ENCODE data around the gene JAKMIP1. TPM values are rescaled to one million over a fixed set of nuclear protein-coding genes. Genes with fewer than 3 reads are reported as not detected.

The JAKMIP1 gene
- total RNA-seq, 1 donor from 2014 or later, result 0.64 TPM

- peaks cover 45% of the 10 kb centered on the region for H3K27me3 ChIP-seq
- H3K4me1 ChIP-seq, result no peaks in the 10 kb centered on the region
- no peaks in the 10 kb centered on the region for H3K9me3 ChIP-seq
- no peaks in the 10 kb centered on the region for H3K36me3 ChIP-seq
- no peak overlapping the region for H3K27ac ChIP-seq
- ATAC-seq (no peak), DNase-seq (no peak)
- intact Hi-C loops (cut with DNase I), result no loop called here
- no peak overlapping the region for H3K4me3 ChIP-seq
- no peak for TF ChIP-seq CTCF (IDR thresholded peaks at IDR 0.05)
Observed at GRCh38 chr4:6193399-6193798, 7.0 kb downstream of the JAKMIP1 start.

- no peak for ATAC-seq
Observed at GRCh38 chr4:6192245-6192644, 8.1 kb downstream of the JAKMIP1 start.

GRCh38 chr4:6191448-6192130 lies 8.8 kb downstream of the JAKMIP1 start:
- DNase-seq, result no peak
- peaks cover 27% of the 10 kb centered on the region for H3K27me3 ChIP-seq
- intact Hi-C loops (cut with DNase I), result no loop called here

More at GRCh38 chr4:6192245-6192644, 8.1 kb downstream of the JAKMIP1 start:
- Histone ChIP-seq H3K4me3 (no peak overlapping the region), H3K27me3 (peaks cover 34% of the 10 kb centered on the region), H3K36me3 (no peaks in the 10 kb centered on the region), H3K9me3 (no peaks in the 10 kb centered on the region), H3K27ac (no peak overlapping the region), H3K4me1 (no peaks in the 10 kb centered on the region)
- intact Hi-C loops (cut with DNase I), result no loop called here
- no peak for DNase-seq
- TF ChIP-seq CTCF (IDR thresholded peaks at IDR 0.05), result no peak

GRCh38 chr4:6190486-6190885 lies 9.9 kb downstream of the JAKMIP1 start:
- intact Hi-C loops (cut with DNase I), result no loop called here

More at GRCh38 chr4:6191448-6192130, 8.8 kb downstream of the JAKMIP1 start:
- H3K27ac ChIP-seq, result no peak overlapping the region
- no peaks in the 10 kb centered on the region for H3K4me1 ChIP-seq
- no peaks in the 10 kb centered on the region for H3K36me3 ChIP-seq
- TF ChIP-seq CTCF (IDR thresholded peaks at IDR 0.05), result no peak
- H3K9me3 ChIP-seq, result no peaks in the 10 kb centered on the region
- H3K4me3 ChIP-seq, result no peak overlapping the region
- no peak for ATAC-seq

GRCh38 chr4:6189511-6189910 lies 10.8 kb downstream of the JAKMIP1 start:
- Histone ChIP-seq H3K27ac (no peak overlapping the region), H3K27me3 (peaks cover 8% of the 10 kb centered on the region), H3K4me3 (no peak overlapping the region), H3K4me1 (no peaks in the 10 kb centered on the region), H3K36me3 (no peaks in the 10 kb centered on the region), H3K9me3 (no peaks in the 10 kb centered on the region)
- intact Hi-C loops (cut with DNase I), result no loop called here
- ATAC-seq, result no peak
- DNase-seq, result no peak
- no peak for TF ChIP-seq CTCF (IDR thresholded peaks at IDR 0.05)

More at GRCh38 chr4:6190486-6190885, 9.9 kb downstream of the JAKMIP1 start:
- Histone ChIP-seq H3K4me1 (no peaks in the 10 kb centered on the region), H3K4me3 (no peak overlapping the region), H3K27me3 (peaks cover 18% of the 10 kb centered on the region), H3K36me3 (no peaks in the 10 kb centered on the region), H3K27ac (no peak overlapping the region), H3K9me3 (no peaks in the 10 kb centered on the region)
- no peak for DNase-seq
- ATAC-seq, result no peak
- TF ChIP-seq CTCF (IDR thresholded peaks at IDR 0.05), result no peak
